ENCODE results near the gene ATE1.

DNA sequence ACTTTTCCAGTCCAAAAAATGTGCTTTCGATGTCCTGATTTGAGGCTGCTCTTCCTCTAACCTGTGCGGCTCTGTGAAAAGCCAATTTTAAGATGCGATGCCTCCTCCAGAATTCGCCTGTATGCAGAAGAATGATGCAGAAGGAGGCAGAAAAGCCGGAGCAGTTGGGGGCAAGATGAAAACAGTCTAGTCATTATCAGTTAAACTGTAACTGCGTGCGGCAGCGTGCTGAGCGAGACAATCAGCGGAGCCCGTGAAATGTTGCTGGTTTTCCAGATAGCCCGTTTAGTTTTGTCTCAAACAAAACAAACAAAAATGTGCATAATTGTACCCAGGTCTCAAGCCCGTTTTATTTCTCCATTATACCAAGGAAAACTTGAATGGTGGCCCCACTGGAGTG, 192.6 kb downstream of the ATE1 start:
- TF ChIP-seq, protein P1, sequence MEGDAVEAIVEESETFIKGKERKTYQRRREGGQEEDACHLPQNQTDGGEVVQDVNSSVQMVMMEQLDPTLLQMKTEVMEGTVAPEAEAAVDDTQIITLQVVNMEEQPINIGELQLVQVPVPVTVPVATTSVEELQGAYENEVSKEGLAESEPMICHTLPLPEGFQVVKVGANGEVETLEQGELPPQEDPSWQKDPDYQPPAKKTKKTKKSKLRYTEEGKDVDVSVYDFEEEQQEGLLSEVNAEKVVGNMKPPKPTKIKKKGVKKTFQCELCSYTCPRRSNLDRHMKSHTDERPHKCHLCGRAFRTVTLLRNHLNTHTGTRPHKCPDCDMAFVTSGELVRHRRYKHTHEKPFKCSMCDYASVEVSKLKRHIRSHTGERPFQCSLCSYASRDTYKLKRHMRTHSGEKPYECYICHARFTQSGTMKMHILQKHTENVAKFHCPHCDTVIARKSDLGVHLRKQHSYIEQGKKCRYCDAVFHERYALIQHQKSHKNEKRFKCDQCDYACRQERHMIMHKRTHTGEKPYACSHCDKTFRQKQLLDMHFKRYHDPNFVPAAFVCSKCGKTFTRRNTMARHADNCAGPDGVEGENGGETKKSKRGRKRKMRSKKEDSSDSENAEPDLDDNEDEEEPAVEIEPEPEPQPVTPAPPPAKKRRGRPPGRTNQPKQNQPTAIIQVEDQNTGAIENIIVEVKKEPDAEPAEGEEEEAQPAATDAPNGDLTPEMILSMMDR (IDR thresholded peaks at IDR 0.05; ENCODE audit: extremely low read depth in 1 of 2, insufficient read depth in 1 of 2, low read depth in 1 of 2, low read length in 2 of 2): no peak
- TF ChIP-seq POLR2A (IDR thresholded peaks at IDR 0.05; ENCODE audit: low read depth, low read length): no peak
